GM12878 (cell line): ENCODE measurements around the gene OR1F1. TPM values are rescaled to one million over a fixed set of nuclear protein-coding genes. Genes with fewer than 3 reads are reported as not detected.

Experiments used
- BHLHE40 ChIP-seq, 2 experiments: fragments of 450-650 bp in 1 of 2; IDR thresholded peaks; 2 replicates each; pipeline ENCODE4 v1.6.1; 2011 to 2017; ENCODE audit warnings: low read depth in 2 of 2, borderline replicate concordance in 1 of 2, improper control_type of control experiment in 1 of 2, low read length in 1 of 2, mild to moderate bottlenecking in 1 of 2
- CBX3 ChIP-seq: fragments of 200-600 bp; sonication (generic); IDR thresholded peaks from 2 replicates; pipeline ENCODE4 v1.6.1; 2016; ENCODE audit warnings: low read depth, borderline replicate concordance
- CBX5 ChIP-seq: sonication (generic); IDR thresholded peaks from 2 replicates; pipeline ENCODE4 v1.6.1; 2016; ENCODE audit warnings: low read depth, moderate library complexity, mild to moderate bottlenecking, inconsistent platforms
- CHD2 ChIP-seq: IDR thresholded peaks from 2 replicates; pipeline ENCODE4 v1.6.1; 2011; ENCODE audit warnings: low read depth, low read length, improper control_type of control experiment, borderline replicate concordance
- DPF2 ChIP-seq: fragments of 450-650 bp; IDR thresholded peaks from 2 replicates; pipeline ENCODE4 v1.6.1; 2017; ENCODE audit warnings: mild to moderate bottlenecking
- ESRRA ChIP-seq: IDR thresholded peaks from 2 replicates; pipeline ENCODE4 v1.6.1; 2012; ENCODE audit warnings: mild to moderate bottlenecking, low read length, improper control_type of control experiment
- GABPA ChIP-seq: IDR thresholded peaks from 2 replicates; pipeline ENCODE4 v1.6.1; 2014; ENCODE audit warnings: antibody characterized with exemption, low read depth, mild to moderate bottlenecking, inconsistent platforms
- HCFC1 ChIP-seq: fragments of 150-350 bp; IDR thresholded peaks from 2 replicates; pipeline ENCODE4 v1.6.1; 2014; ENCODE audit warnings: low read length
- IRF4 ChIP-seq: IDR thresholded peaks from 2 replicates; pipeline ENCODE4 v1.6.1; 2011; ENCODE audit warnings: low read depth, low read length
- JUNB ChIP-seq: IDR thresholded peaks from 2 replicates; pipeline ENCODE4 v1.6.1; 2016; ENCODE audit warnings: antibody characterized with exemption, mild to moderate bottlenecking
- MTA2 ChIP-seq: fragments of 450-650 bp; IDR thresholded peaks from 2 replicates; pipeline ENCODE4 v1.6.1; 2016; ENCODE audit warnings: low read depth, mild to moderate bottlenecking, moderate library complexity
- NKRF ChIP-seq: fragments of 450-650 bp; conservative IDR thresholded peaks from 2 replicates; pipeline ENCODE4 v1.6.1; 2017; ENCODE audit warnings: mild to moderate bottlenecking, moderate library complexity
- NR2C2 ChIP-seq: IDR thresholded peaks from 2 replicates; pipeline ENCODE4 v1.6.1; 2011; ENCODE audit warnings: borderline replicate concordance, low read depth; ENCODE audit not compliant: control insufficient read depth, insufficient read length
- POLR2A ChIP-seq: IDR thresholded peaks from 2 replicates; pipeline ENCODE4 v1.6.1; 2011; ENCODE audit warnings: low read depth, mild to moderate bottlenecking, low read length
- POU2F2 ChIP-seq: IDR thresholded peaks from 3 replicates; pipeline ENCODE4 v1.6.1; 2011; ENCODE audit warnings: low read depth, mild to moderate bottlenecking, low read length, borderline replicate concordance
- RELB ChIP-seq: fragments of 450-650 bp; IDR thresholded peaks from 2 replicates; pipeline ENCODE4 v1.6.1; 2017; ENCODE audit warnings: low read depth, mild to moderate bottlenecking, moderate library complexity
- RFX5 ChIP-seq: IDR thresholded peaks from 2 replicates; pipeline ENCODE4 v1.6.1; 2011; ENCODE audit warnings: low read depth, low read length, improper control_type of control experiment
- SIN3A ChIP-seq: IDR thresholded peaks from 2 replicates; pipeline ENCODE4 v1.6.1; 2012; ENCODE audit warnings: low read depth, low read length, improper control_type of control experiment
- SP1 ChIP-seq: IDR thresholded peaks from one replicate; pipeline ENCODE4 v1.6.1; 2011; ENCODE audit warnings: low read depth, low read length
- SREBF2 ChIP-seq: IDR thresholded peaks from 2 replicates; pipeline ENCODE4 v1.6.1; 2012; ENCODE audit warnings: mild to moderate bottlenecking, low read length
- TARDBP ChIP-seq: IDR thresholded peaks from 2 replicates; pipeline ENCODE4 v1.6.1; 2016; ENCODE audit warnings: borderline replicate concordance
- TCF12 ChIP-seq: IDR thresholded peaks from 2 replicates; pipeline ENCODE4 v1.6.1; 2011; ENCODE audit warnings: low read depth, mild to moderate bottlenecking, low read length
- YBX1 ChIP-seq: fragments of 450-650 bp; IDR thresholded peaks from 2 replicates; pipeline ENCODE4 v1.6.1; 2016; ENCODE audit warnings: antibody characterized with exemption
- YY1 ChIP-seq: IDR thresholded peaks from 2 replicates; pipeline ENCODE4 v1.6.1; 2011; ENCODE audit warnings: low read depth, mild to moderate bottlenecking, low read length
- ZBTB40 ChIP-seq: fragments of 450-650 bp; IDR thresholded peaks from 2 replicates; pipeline ENCODE4 v1.6.1; 2016; ENCODE audit warnings: mild to moderate bottlenecking, moderate library complexity, borderline replicate concordance
- ZNF622 ChIP-seq: fragments of 450-650 bp; IDR thresholded peaks from 2 replicates; pipeline ENCODE4 v1.6.1; 2017; ENCODE audit warnings: mild to moderate bottlenecking, inconsistent platforms
- polyA plus RNA-seq, 11 experiments: library from polyadenylated mRNA; depleted of rRNA in 4 of 11; unstranded in 6 of 11; stranded (reverse) in 5 of 11; fragments of >200 nt; fragmentation: Nextera tagmentation in 4 of 11; fragmentation: Illumina TruSeq in 1 of 11; extraction: Ambion mirVana in 4 of 11; extraction: Trizol in 1 of 11; gene quantifications; 1 replicate in 1 of 11; 2 replicates in 10 of 11; pipeline versions ENCODE4 v1.2.1 to v1.2.3, GENCODE V29; 2011 to 2016; ENCODE audit warnings: inconsistent platforms in 2 of 11, missing spikeins in 2 of 11, low read depth in 1 of 11
- total RNA-seq, 4 experiments: library from RNA; depleted of rRNA in 3 of 4; stranded (reverse); fragments of >200 nt in 3 of 4; fragmentation: Illumina TruSeq in 1 of 4; extraction: Trizol in 1 of 4; gene quantifications; 2 replicates each; pipeline versions ENCODE4 v1.2.1 to v1.2.3, GENCODE V29; 2013 to 2021

Gene OR1F1
- total and polyA plus RNA-seq, 10 of the 15 experiments (the other 5 are each of a cell fraction or from before 2014, with no cell fraction given) = 0.10 to 0.14 (median 0.12) TPM; not detected in 7

- TF ChIP-seq ZNF622 = no peak
- no peak for TF ChIP-seq YBX1
- TF ChIP-seq NKRF = no peak
- TF ChIP-seq IRF4 = no peak
- TF ChIP-seq SIN3A = 0 out of 2 replicates have a peak, but pooled peaks have one; percentile 38
- no peak for TF ChIP-seq SP1
- TF ChIP-seq SREBF2 = peak; percentile 82
- TF ChIP-seq BHLHE40 (IDR thresholded peaks at IDR 0.05; ENCODE audit: borderline replicate concordance in 1 of 2, low read depth in 2 of 2, low read length in 1 of 2) = peak in 1 of 2 experiments; percentile 70; a peak in 1 of 4 replicates
- TF ChIP-seq ESRRA = no peak
- TF ChIP-seq CBX5 = no peak
- no peak for TF ChIP-seq RFX5
- no peak for TF ChIP-seq HCFC1
- TF ChIP-seq TARDBP = peak; percentile 84
- no peak for TF ChIP-seq CHD2
- no peak for TF ChIP-seq CBX3
- peak; percentile 42; the same call in 1 of the 2 replicates for TF ChIP-seq POLR2A
- no peak for TF ChIP-seq TCF12
- no peak for TF ChIP-seq YY1
- TF ChIP-seq POU2F2 = no peak
- no peak for TF ChIP-seq NR2C2
- no peak for TF ChIP-seq DPF2
- no peak for TF ChIP-seq MTA2
- TF ChIP-seq GABPA = 0 out of 2 replicates have a peak, but pooled peaks have one; percentile 13
- peak; percentile 31; the same call in 1 of the 2 replicates for TF ChIP-seq ZBTB40
- no peak for TF ChIP-seq RELB
- TF ChIP-seq JUNB = no peak
Observed at GRCh38 chr16:3188925-3189825, 1.2 kb downstream of the OR1F1 start (continued).
